Caco-2 (cell line): Measurements from ENCODE around the gene MEIS1. TPM values are rescaled to one million over a fixed set of nuclear protein-coding genes. Genes with fewer than 3 reads are reported as not detected.

Experiments
- BruUV-seq: library from RNA; stranded (reverse); fragments of 400-500 nt; replicated peaks from 2 replicates; lab custom pipeline; 2021; lab: Mats Ljungman, UMichigan
- CTCF ChIA-PET: fragments of 300-600 bp; sonication (Branson Sonifier 250); formaldehyde crosslinking; loops from one replicate; lab custom pipeline; 2022; ENCODE audit warnings: antibody characterized with exemption; lab: Charles Lee
- POLR2A ChIA-PET: fragments of 300-600 bp; sonication (Branson Sonifier 250); formaldehyde crosslinking; loops from one replicate; lab custom pipeline; 2022; ENCODE audit warnings: antibody characterized with exemption; lab: Charles Lee
- DNase-seq, 2 experiments: peaks; one replicate each; pipeline versions ENCODE4 v3.0.0 to v3.0.0-alpha.2; 2020 to 2022
- H3K27me3 ChIP-seq: replicated peaks from 2 replicates; pipeline ENCODE4 v1.6.0; 2011; ENCODE audit warnings: low read length; ENCODE audit not compliant: control insufficient read depth, insufficient read depth
- H3K36me3 ChIP-seq: 2 replicates; pipeline ENCODE4 v1.5.1; 2011; ENCODE audit warnings: low read length; ENCODE audit not compliant: control insufficient read depth, insufficient read depth
- H3K4me1 ChIP-seq: fragments of 250-450 bp; sonication (Bioruptor Pico); 2 replicates; pipeline ENCODE4 v1.5.1; 2020; ENCODE audit warnings: mild to moderate bottlenecking
- H3K4me3 ChIP-seq: 2 replicates; pipeline ENCODE4 v1.5.1; 2011; ENCODE audit warnings: low read depth, mild to moderate bottlenecking, control low read depth, low read length
- H3K9me3 ChIP-seq: fragments of 250-450 bp; sonication (Bioruptor Pico); 2 replicates; pipeline ENCODE4 v1.5.1; 2020; ENCODE audit warnings: mild to moderate bottlenecking, moderate library complexity
- H3K27ac Mint-ChIP-seq: one replicate; pipeline ENCODE4 v1.8.0; 2022; ENCODE audit warnings: mixed read lengths; ENCODE audit not compliant: unreplicated experiment
- H3K27me3 Mint-ChIP-seq: one replicate; pipeline ENCODE4 v1.8.0; 2022; ENCODE audit warnings: mixed read lengths; ENCODE audit not compliant: insufficient read depth, unreplicated experiment
- H3K36me3 Mint-ChIP-seq: one replicate; pipeline ENCODE4 v1.8.0; 2022; ENCODE audit warnings: mild to moderate bottlenecking, mixed read lengths; ENCODE audit not compliant: insufficient read depth, unreplicated experiment
- H3K4me1 Mint-ChIP-seq: one replicate; pipeline ENCODE4 v1.8.0; 2022; ENCODE audit warnings: low read depth, mixed read lengths; ENCODE audit not compliant: unreplicated experiment
- H3K4me3 Mint-ChIP-seq: one replicate; pipeline ENCODE4 v1.8.0; 2022; ENCODE audit warnings: mild to moderate bottlenecking, moderate library complexity, mixed read lengths; ENCODE audit not compliant: unreplicated experiment
- H3K9me3 Mint-ChIP-seq: one replicate; pipeline ENCODE4 v1.8.0; 2022; ENCODE audit warnings: mixed read lengths; ENCODE audit not compliant: unreplicated experiment
- intact Hi-C: fragments of 100-400 bp; cut with micrococcal nuclease; formaldehyde crosslinking; loops from one replicate; pipeline ENCODE4 v1.10.0; 2022; ENCODE audit not compliant: unreplicated experiment
- total RNA-seq: library from RNA; stranded (reverse); gene quantifications from 2 replicates; pipeline ENCODE4 v1.2.3, GENCODE V29; 2022
- TF ChIP-seq, protein P1 (sequence below), 2 experiments: fragments of 200-600 bp in 1 of 2; IDR thresholded peaks; 1 replicate in 1 of 2; 2 replicates in 1 of 2; pipeline versions ENCODE4 v1.5.1 to v1.8.0; 2011 to 2022; ENCODE audit warnings: antibody characterized with exemption in 1 of 2, control low read depth in 1 of 2, inconsistent platforms in 1 of 2, low read depth in 1 of 2, low read length in 1 of 2, mild to moderate bottlenecking in 1 of 2, moderate library complexity in 1 of 2; ENCODE audit not compliant: insufficient read depth in 1 of 2, severe bottlenecking in 1 of 2, unreplicated experiment in 1 of 2

Gene MEIS1
- total RNA-seq, 1 experiment from 2014 or later = 7.4 TPM

DNA sequence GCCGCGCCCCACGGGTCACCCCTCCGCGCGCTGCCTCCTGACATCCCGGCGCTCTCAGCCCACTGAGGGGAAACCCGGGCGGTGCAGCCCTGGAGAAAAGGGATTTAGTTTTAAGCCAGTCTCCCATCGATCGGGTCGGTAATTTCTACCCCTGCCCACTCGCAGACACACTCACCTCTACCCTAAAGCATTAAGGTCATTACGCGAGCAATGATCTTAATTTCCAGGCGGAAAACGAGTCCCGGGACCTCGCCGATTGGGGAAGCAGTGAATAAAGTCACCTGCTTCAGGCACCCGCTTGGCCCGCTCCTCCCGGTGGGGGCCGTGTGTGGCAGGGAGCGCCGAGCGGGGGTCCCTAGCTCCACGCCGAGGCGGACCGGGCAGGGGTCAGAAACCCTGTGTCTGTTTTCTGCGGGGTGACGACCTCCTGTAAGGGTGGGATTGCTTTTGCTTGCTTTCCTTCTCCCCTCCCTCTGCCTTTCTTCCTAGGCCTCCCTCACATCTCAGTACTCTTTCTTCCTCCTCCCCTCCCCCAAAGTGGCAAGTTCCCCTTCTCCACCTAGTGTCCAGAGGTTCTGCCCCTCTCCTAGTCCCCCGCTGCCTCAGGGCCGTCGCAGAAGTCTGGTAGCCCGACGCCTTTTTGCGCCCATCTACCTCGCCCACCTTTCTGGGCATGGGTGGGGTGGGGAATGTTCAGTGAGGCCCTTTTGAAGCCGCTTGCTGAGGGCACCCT lies 142.6 kb downstream of the MEIS1 start:
- Mint-ChIP-seq H3K9me3 (no peaks in the 10 kb centered on the region), H3K27ac (no peak overlapping the region), H3K27me3 (peaks cover 15% of the 10 kb centered on the region), H3K4me3 (peak overlapping the region; percentile 75), H3K4me1 (peaks cover 14% of the 10 kb centered on the region), H3K36me3 (no peaks in the 10 kb centered on the region)
- H3K9me3 ChIP-seq = no peaks in the 10 kb centered on the region
- BruUV-seq = no TSS peak
- ChIA-PET POLR2A (interaction anchor here (0.6 to 1.5 kb wide), 2 partner anchors 139 to 143 kb away, joined by 6 to 20 read pairs; no protein-coding TSS in a partner anchor), CTCF (interaction anchor here (0.6 to 2.1 kb wide), 5 partner anchors 143 to 1388 kb away, joined by 3 to 19 read pairs (median 4); partner anchors contain the start of gene MEIS1)
- peaks cover 9% of the 10 kb centered on the region; the same call in 1 of the 2 replicates for H3K4me1 ChIP-seq
- H3K4me3 ChIP-seq = peak overlapping the region; percentile 42
- TF ChIP-seq, protein P1, sequence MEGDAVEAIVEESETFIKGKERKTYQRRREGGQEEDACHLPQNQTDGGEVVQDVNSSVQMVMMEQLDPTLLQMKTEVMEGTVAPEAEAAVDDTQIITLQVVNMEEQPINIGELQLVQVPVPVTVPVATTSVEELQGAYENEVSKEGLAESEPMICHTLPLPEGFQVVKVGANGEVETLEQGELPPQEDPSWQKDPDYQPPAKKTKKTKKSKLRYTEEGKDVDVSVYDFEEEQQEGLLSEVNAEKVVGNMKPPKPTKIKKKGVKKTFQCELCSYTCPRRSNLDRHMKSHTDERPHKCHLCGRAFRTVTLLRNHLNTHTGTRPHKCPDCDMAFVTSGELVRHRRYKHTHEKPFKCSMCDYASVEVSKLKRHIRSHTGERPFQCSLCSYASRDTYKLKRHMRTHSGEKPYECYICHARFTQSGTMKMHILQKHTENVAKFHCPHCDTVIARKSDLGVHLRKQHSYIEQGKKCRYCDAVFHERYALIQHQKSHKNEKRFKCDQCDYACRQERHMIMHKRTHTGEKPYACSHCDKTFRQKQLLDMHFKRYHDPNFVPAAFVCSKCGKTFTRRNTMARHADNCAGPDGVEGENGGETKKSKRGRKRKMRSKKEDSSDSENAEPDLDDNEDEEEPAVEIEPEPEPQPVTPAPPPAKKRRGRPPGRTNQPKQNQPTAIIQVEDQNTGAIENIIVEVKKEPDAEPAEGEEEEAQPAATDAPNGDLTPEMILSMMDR (IDR thresholded peaks at IDR 0.05; ENCODE audit: insufficient read depth in 1 of 2, low read depth in 1 of 2, low read length in 1 of 2, severe bottlenecking in 1 of 2, unreplicated experiment in 1 of 2) = no peak
- intact Hi-C loops = loop anchor here (5.0 to 10.0 kb wide), 3 partner anchors 663 to 1075 kb away; no protein-coding TSS in a partner anchor
- H3K27me3 ChIP-seq = peaks cover 1% of the 10 kb centered on the region
- no peak for DNase-seq
- no peaks in the 10 kb centered on the region for H3K36me3 ChIP-seq

GRCh38 chr2:66578054-66578686 lies 143.2 kb downstream of the MEIS1 start:
- H3K27me3 ChIP-seq = peaks cover 1% of the 10 kb centered on the region
- BruUV-seq = no TSS peak
- peaks cover 14% of the 10 kb centered on the region for H3K4me1 Mint-ChIP-seq

GRCh38 chr2:66578687-66579106 lies 143.8 kb downstream of the MEIS1 start:
- Histone ChIP-seq H3K4me3 (no peak overlapping the region), H3K9me3 (no peaks in the 10 kb centered on the region), H3K36me3 (no peaks in the 10 kb centered on the region), H3K27me3 (peaks cover 1% of the 10 kb centered on the region), H3K4me1 (peaks cover 9% of the 10 kb centered on the region; the same call in 1 of the 2 replicates)
- Mint-ChIP-seq H3K27me3 (peaks cover 15% of the 10 kb centered on the region), H3K9me3 (no peaks in the 10 kb centered on the region), H3K4me3 (peak overlapping the region; percentile 75), H3K27ac (no peak overlapping the region), H3K4me1 (peaks cover 14% of the 10 kb centered on the region), H3K36me3 (no peaks in the 10 kb centered on the region)
- no peak for DNase-seq
- ChIA-PET POLR2A (no interaction called here), CTCF (no interaction called here)
- BruUV-seq = no TSS peak
- intact Hi-C loops = loop anchor here (5.0 to 10.0 kb wide), 3 partner anchors 664 to 1074 kb away; no protein-coding TSS in a partner anchor
- TF ChIP-seq, protein P1 (IDR thresholded peaks at IDR 0.05; ENCODE audit: insufficient read depth in 1 of 2, low read depth in 1 of 2, low read length in 1 of 2, severe bottlenecking in 1 of 2, unreplicated experiment in 1 of 2) = no peak

More at GRCh38 chr2:66578054-66578686, 143.2 kb downstream of the MEIS1 start:
- intact Hi-C loops = loop anchor here (5.0 to 10.0 kb wide), 3 partner anchors 663 to 1074 kb away; no protein-coding TSS in a partner anchor
- ChIA-PET CTCF (no interaction called here), POLR2A (no interaction called here)
- Mint-ChIP-seq H3K27ac (no peak overlapping the region), H3K27me3 (peaks cover 15% of the 10 kb centered on the region), H3K4me3 (peak overlapping the region; percentile 75), H3K36me3 (no peaks in the 10 kb centered on the region), H3K9me3 (no peaks in the 10 kb centered on the region)
- no peak for DNase-seq
- Histone ChIP-seq H3K4me1 (peaks cover 9% of the 10 kb centered on the region; the same call in 1 of the 2 replicates), H3K36me3 (no peaks in the 10 kb centered on the region), H3K9me3 (no peaks in the 10 kb centered on the region), H3K4me3 (no peak overlapping the region)
- TF ChIP-seq, protein P1 (IDR thresholded peaks at IDR 0.05; ENCODE audit: insufficient read depth in 1 of 2, low read depth in 1 of 2, low read length in 1 of 2, severe bottlenecking in 1 of 2, unreplicated experiment in 1 of 2) = no peak
